Loucy (cell line): ENCODE measurements around the gene NUP214.

Experiments used
- EZH2phosphoT487 ChIP-seq: fragments of 200-600 bp; IDR thresholded peaks from 2 replicates; pipeline ENCODE4 v1.6.1; 2018; ENCODE audit warnings: antibody characterized with exemption, mild to moderate bottlenecking, moderate library complexity, borderline replicate concordance
- TF ChIP-seq, protein P1 (sequence below): fragments of 200-600 bp; sonication (generic); conservative IDR thresholded peaks from 2 replicates; pipeline ENCODE4 v1.5.1; 2014; ENCODE audit warnings: mild to moderate bottlenecking, antibody characterized with exemption, low read length

DNA sequence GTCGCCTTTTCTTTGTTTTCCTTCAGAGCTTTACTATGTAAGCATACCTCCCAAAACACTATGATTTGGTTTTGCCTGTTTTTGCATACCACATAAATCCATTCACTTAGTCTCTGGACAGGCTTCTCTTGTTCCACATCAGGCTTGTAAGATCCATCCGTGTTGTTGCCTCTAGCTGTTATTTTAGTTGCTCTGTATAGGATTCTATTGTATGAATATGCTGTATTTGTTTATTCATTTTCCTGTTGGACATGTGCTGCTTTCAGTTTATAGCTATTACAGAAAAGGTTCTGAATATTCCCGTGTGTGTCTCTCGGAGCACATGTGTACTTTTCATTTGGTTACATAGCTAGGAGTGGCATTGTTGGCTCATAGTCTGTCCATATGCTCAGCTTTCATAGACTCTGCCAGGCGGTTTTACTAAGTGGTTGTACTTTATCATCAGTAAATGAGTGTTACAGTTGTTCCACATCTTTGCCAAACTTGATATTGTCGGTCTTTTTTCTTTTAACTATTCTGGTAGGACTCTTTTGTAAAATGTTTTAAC, 41.8 kb downstream of the NUP214 start:
- TF ChIP-seq, protein P1, sequence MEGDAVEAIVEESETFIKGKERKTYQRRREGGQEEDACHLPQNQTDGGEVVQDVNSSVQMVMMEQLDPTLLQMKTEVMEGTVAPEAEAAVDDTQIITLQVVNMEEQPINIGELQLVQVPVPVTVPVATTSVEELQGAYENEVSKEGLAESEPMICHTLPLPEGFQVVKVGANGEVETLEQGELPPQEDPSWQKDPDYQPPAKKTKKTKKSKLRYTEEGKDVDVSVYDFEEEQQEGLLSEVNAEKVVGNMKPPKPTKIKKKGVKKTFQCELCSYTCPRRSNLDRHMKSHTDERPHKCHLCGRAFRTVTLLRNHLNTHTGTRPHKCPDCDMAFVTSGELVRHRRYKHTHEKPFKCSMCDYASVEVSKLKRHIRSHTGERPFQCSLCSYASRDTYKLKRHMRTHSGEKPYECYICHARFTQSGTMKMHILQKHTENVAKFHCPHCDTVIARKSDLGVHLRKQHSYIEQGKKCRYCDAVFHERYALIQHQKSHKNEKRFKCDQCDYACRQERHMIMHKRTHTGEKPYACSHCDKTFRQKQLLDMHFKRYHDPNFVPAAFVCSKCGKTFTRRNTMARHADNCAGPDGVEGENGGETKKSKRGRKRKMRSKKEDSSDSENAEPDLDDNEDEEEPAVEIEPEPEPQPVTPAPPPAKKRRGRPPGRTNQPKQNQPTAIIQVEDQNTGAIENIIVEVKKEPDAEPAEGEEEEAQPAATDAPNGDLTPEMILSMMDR = no peak
- TF ChIP-seq EZH2phosphoT487 = no peak
